ENCODE data around the gene PPP1R3E.

DNA sequence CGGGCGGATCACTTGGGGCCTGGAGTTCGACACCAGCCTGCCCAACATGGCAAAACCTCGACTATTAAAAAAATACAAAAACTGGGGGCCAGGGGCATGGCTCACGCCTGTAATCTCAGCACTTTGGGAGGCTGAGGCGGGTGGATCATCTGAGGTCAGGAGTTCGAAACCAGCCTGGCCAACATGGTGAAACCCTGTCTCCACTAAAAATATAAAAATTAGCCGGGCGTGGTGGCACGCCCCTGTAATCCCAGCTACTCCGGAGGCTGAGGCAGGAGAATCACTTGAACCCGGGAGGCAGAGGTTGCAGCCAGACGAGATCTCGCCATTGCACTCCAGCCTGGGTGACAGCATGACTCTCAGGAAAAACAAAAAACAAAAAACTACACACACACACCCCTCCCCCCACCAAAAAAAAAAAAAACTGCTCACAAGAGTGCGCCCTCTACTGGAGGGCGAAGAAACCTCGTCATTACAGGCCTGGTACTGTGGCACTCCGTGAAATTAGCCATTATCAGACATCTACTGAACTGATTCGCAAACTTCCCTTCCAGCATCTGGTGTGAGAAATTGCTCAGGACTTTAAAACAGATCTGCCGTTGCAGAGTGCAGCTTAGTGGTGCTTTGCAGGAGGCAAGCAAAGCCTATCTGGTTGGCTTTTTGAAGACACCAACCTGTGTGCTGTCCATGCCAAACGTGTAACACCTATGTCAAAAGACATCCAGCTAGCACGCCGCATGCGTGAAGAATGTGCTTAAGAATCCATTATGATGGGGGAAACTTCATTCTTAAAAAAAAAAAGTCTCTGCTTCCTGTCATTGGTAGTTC lies 7.7 kb downstream of the PPP1R3E start:
- no peak for TF ChIP-seq TAF1 (IDR thresholded peaks at IDR 0.05; ENCODE audit: low read depth, low read length)
- no peak for TF ChIP-seq POLR2AphosphoS5 (IDR thresholded peaks at IDR 0.05; ENCODE audit: low read depth, low read length)

Measured in GM12891 (cell line).